Rectal smooth muscle tissue (tissue), 1 donor: ENCODE measurements around the gene TBC1D22A.

ENCODE experiments used
- H3K27ac ChIP-seq: one replicate; pipeline ENCODE4 v1.7.0; 2013; ENCODE audit warnings: low read depth, low read length, inconsistent platforms
- H3K27me3 ChIP-seq: one replicate; pipeline ENCODE4 v1.7.0; 2013; ENCODE audit warnings: low read length; ENCODE audit not compliant: control insufficient read depth, insufficient read depth
- H3K36me3 ChIP-seq: one replicate; pipeline ENCODE4 v1.7.0; 2013; ENCODE audit warnings: low read length; ENCODE audit not compliant: control insufficient read depth, insufficient read depth
- H3K4me1 ChIP-seq: one replicate; pipeline ENCODE4 v1.7.0; 2013; ENCODE audit warnings: low read length; ENCODE audit not compliant: control insufficient read depth, insufficient read depth
- H3K4me3 ChIP-seq: one replicate; pipeline ENCODE4 v1.7.0; 2013; ENCODE audit warnings: low read length
- H3K9ac ChIP-seq: one replicate; pipeline ENCODE4 v1.7.0; 2013; ENCODE audit warnings: low read length

Gene TBC1D22A

GRCh38 chr22:47018010-47018910 lies 255.8 kb downstream of the TBC1D22A start:
- H3K9ac ChIP-seq, result no peak overlapping the region
- no peak overlapping the region for H3K4me3 ChIP-seq
- H3K27ac ChIP-seq, result no peak overlapping the region
- no peaks in the 10 kb centered on the region for H3K27me3 ChIP-seq
- no peaks in the 10 kb centered on the region for H3K4me1 ChIP-seq
- no peaks in the 10 kb centered on the region for H3K36me3 ChIP-seq

GRCh38 chr22:47019012-47019790 lies 256.8 kb downstream of the TBC1D22A start:
- Histone ChIP-seq H3K36me3 (no peaks in the 10 kb centered on the region), H3K4me1 (no peaks in the 10 kb centered on the region), H3K9ac (no peak overlapping the region), H3K27ac (no peak overlapping the region), H3K4me3 (no peak overlapping the region), H3K27me3 (no peaks in the 10 kb centered on the region)

- H3K27ac ChIP-seq, result no peak overlapping the region
- no peaks in the 10 kb centered on the region for H3K27me3 ChIP-seq
- H3K4me1 ChIP-seq, result no peaks in the 10 kb centered on the region
- H3K36me3 ChIP-seq, result no peaks in the 10 kb centered on the region
- H3K4me3 ChIP-seq, result no peak overlapping the region
- H3K9ac ChIP-seq, result no peak overlapping the region
Observed at GRCh38 chr22:47020166-47020565, 257.7 kb downstream of the TBC1D22A start.

- no peak overlapping the region for H3K27ac ChIP-seq
- no peaks in the 10 kb centered on the region for H3K27me3 ChIP-seq
- H3K4me1 ChIP-seq, result no peaks in the 10 kb centered on the region
- H3K36me3 ChIP-seq, result no peaks in the 10 kb centered on the region
- H3K4me3 ChIP-seq, result no peak overlapping the region
- H3K9ac ChIP-seq, result no peak overlapping the region
Observed at GRCh38 chr22:47021371-47022074, 259.1 kb downstream of the TBC1D22A start.

- H3K27me3 ChIP-seq, result no peaks in the 10 kb centered on the region
- no peak overlapping the region for H3K27ac ChIP-seq
- no peak overlapping the region for H3K9ac ChIP-seq
- no peak overlapping the region for H3K4me3 ChIP-seq
- H3K36me3 ChIP-seq, result no peaks in the 10 kb centered on the region
- H3K4me1 ChIP-seq, result no peaks in the 10 kb centered on the region
Observed at GRCh38 chr22:47022075-47022473, 259.6 kb downstream of the TBC1D22A start.

GRCh38 chr22:47022475-47022874 lies 260.0 kb downstream of the TBC1D22A start:
- H3K36me3 ChIP-seq, result no peaks in the 10 kb centered on the region
- H3K9ac ChIP-seq, result no peak overlapping the region
- H3K4me3 ChIP-seq, result no peak overlapping the region
- no peak overlapping the region for H3K27ac ChIP-seq
- H3K4me1 ChIP-seq, result no peaks in the 10 kb centered on the region
- H3K27me3 ChIP-seq, result no peaks in the 10 kb centered on the region

- Histone ChIP-seq H3K4me3 (no peak overlapping the region), H3K27ac (no peak overlapping the region), H3K4me1 (no peaks in the 10 kb centered on the region), H3K27me3 (no peaks in the 10 kb centered on the region), H3K36me3 (no peaks in the 10 kb centered on the region), H3K9ac (no peak overlapping the region)
Observed at GRCh38 chr22:47023871-47024270, 261.4 kb downstream of the TBC1D22A start.

GRCh38 chr22:47027766-47028165 lies 265.3 kb downstream of the TBC1D22A start:
- Histone ChIP-seq H3K36me3 (no peaks in the 10 kb centered on the region), H3K27ac (no peak overlapping the region), H3K9ac (no peak overlapping the region), H3K4me1 (no peaks in the 10 kb centered on the region), H3K27me3 (no peaks in the 10 kb centered on the region), H3K4me3 (no peak overlapping the region)

- Histone ChIP-seq H3K4me3 (no peak overlapping the region), H3K4me1 (no peaks in the 10 kb centered on the region), H3K9ac (no peak overlapping the region), H3K36me3 (no peaks in the 10 kb centered on the region), H3K27me3 (no peaks in the 10 kb centered on the region), H3K27ac (no peak overlapping the region)
Observed at GRCh38 chr22:47029244-47030074, 267.0 kb downstream of the TBC1D22A start.

GRCh38 chr22:47030143-47030661 lies 267.8 kb downstream of the TBC1D22A start:
- H3K27ac ChIP-seq, result no peak overlapping the region
- H3K4me3 ChIP-seq, result no peak overlapping the region
- no peaks in the 10 kb centered on the region for H3K4me1 ChIP-seq
- no peaks in the 10 kb centered on the region for H3K27me3 ChIP-seq
- H3K9ac ChIP-seq, result no peak overlapping the region
- no peaks in the 10 kb centered on the region for H3K36me3 ChIP-seq

GRCh38 chr22:47030881-47031627 lies 268.6 kb downstream of the TBC1D22A start:
- Histone ChIP-seq H3K27me3 (no peaks in the 10 kb centered on the region), H3K27ac (no peak overlapping the region), H3K4me1 (no peaks in the 10 kb centered on the region), H3K36me3 (no peaks in the 10 kb centered on the region), H3K9ac (no peak overlapping the region), H3K4me3 (no peak overlapping the region)
